ENCODE results near the gene TMEM175. TPM values are rescaled to one million over a fixed set of nuclear protein-coding genes. Genes with fewer than 3 reads are reported as not detected.

Gene TMEM175, protein sequence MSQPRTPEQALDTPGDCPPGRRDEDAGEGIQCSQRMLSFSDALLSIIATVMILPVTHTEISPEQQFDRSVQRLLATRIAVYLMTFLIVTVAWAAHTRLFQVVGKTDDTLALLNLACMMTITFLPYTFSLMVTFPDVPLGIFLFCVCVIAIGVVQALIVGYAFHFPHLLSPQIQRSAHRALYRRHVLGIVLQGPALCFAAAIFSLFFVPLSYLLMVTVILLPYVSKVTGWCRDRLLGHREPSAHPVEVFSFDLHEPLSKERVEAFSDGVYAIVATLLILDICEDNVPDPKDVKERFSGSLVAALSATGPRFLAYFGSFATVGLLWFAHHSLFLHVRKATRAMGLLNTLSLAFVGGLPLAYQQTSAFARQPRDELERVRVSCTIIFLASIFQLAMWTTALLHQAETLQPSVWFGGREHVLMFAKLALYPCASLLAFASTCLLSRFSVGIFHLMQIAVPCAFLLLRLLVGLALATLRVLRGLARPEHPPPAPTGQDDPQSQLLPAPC
- 10 to 100 TPM; 12.5 to 15.6 (median 14.7) TPM for total RNA-seq

DNA sequence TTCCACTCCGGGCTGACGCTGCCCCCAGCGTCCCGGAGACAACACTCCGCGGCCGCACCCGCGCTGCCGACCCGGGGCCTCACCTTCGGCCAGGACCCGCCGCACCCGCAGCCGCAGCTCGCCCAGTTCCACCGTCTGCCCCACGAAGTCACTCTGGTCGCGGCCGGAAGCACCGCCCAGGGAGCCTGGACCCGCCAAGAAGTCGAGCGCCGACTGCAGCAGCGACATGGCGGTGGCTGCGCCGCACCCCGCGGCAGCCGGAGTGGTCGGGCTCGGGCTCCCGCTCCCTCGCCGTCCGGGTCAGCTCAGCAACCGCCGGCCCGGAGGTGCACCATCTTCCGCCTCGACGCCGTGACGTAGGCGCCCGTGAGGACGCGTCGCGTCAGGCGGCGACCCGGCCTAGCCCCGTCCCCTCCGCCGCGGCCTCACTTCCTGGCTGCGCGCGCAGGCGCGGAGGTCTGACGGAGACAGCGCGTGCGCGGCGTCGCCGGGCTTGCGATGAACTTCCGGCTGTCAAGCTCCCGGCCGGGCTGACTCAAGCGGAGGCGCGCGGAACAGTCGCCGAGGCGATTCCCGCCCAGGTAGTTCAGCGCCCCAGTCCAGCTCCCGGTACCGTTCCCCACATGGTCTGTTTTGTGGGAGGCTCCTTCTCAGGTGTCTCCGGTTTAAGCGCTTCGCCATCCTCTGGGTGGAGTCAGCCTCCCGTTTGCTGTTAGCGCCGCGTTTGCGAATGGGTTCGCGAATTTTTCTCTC, at the start of gene TMEM175, which contains the start of gene GAK:
Gene TMEM175, plus strand, starts transcription at position 501 of the 753 bp plus-strand sequence. CDS start 15,280 bp downstream, outside the sequence.
Gene GAK, minus strand, starts transcription at position 357 of the 753 bp plus-strand sequence. Its CDS starts 129 bp downstream, at position 228.
- Mint-ChIP-seq H3K36me3 (ENCODE audit: insufficient read depth) (peaks cover 2% of the 10 kb centered on the region), H3K27me3 (ENCODE audit: low read depth) (no peaks in the 10 kb centered on the region), H3K4me1 (ENCODE audit: low read depth) (peaks cover 53% of the 10 kb centered on the region), H3K9me3 (no peaks in the 10 kb centered on the region), H3K4me3 (peak within 1 kb of the TSS; percentile 95)
- ATAC-seq, result peak; percentile 94 to 96
- DNase-seq, result peak; percentile 96

DNA sequence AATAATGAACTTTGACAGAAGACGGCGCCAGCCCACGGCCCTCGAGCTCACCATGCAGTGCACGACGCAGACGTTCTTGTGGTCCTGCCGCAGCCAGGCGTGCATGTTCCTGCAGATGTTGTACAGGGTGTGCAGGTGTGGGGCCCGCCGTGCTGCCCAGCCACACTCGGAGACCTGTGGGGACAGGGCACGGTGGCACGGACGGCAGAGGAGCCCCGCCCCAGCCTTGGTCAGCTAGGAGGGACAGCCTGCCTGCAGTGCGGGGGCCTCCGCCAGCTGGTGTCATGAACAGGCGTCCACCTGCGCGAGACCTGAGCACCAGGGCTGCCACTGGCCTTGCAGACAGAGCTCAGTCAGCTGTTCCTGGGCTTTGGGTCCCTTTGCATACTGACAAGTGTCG, 49.6 kb upstream of the TMEM175 start:
- no peaks in the 10 kb centered on the region for H3K27me3 Mint-ChIP-seq (ENCODE audit: low read depth)
- peaks cover 29% of the 10 kb centered on the region for H3K36me3 Mint-ChIP-seq (ENCODE audit: insufficient read depth)
- peaks cover 28% of the 10 kb centered on the region for H3K4me1 Mint-ChIP-seq (ENCODE audit: low read depth)
- H3K9me3 Mint-ChIP-seq, result no peaks in the 10 kb centered on the region
- no peak overlapping the region for H3K4me3 Mint-ChIP-seq
- no peak for DNase-seq
- ATAC-seq, result no peak

DNA sequence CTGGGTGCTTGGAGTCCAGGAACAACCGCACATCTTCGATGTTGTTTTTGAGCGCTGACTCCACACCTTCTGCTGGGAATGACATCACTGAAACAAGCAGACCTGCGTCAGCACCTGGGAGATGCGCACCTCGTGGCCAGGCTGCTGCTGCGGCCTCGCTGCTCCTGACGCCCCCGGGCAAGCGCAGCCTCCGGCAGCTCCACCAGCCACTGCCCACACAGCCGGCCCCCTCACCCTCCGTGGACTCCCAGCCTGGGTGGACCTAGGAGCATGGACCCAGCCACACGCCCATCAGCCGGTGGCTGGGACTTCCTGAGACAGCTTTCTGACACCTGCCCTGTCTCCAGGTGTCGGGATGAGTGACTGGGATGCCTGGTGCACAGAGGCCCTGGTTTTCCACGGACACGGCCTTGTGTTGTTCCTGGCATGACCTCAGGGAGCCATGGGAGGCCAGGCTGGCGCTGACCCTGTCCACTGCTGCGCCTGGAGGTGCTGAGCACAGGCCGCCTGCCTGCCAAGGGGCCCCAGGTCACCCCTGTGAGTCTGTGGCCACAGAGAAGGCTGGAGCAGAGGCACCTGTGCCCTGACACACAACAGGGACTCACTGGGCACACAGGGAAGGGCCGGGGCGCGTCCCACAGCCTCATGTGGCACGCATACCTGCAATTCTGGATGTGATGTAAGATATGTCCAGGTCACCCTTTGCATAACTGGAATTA, 48.7 kb upstream of the TMEM175 start:
- no peaks in the 10 kb centered on the region for H3K27me3 Mint-ChIP-seq (ENCODE audit: low read depth)
- peaks cover 29% of the 10 kb centered on the region for H3K36me3 Mint-ChIP-seq (ENCODE audit: insufficient read depth)
- DNase-seq (no peak), ATAC-seq (no peak)
- no peaks in the 10 kb centered on the region for H3K9me3 Mint-ChIP-seq
- peaks cover 22% of the 10 kb centered on the region for H3K4me1 Mint-ChIP-seq (ENCODE audit: low read depth)
- H3K4me3 Mint-ChIP-seq, result no peak overlapping the region

DNA sequence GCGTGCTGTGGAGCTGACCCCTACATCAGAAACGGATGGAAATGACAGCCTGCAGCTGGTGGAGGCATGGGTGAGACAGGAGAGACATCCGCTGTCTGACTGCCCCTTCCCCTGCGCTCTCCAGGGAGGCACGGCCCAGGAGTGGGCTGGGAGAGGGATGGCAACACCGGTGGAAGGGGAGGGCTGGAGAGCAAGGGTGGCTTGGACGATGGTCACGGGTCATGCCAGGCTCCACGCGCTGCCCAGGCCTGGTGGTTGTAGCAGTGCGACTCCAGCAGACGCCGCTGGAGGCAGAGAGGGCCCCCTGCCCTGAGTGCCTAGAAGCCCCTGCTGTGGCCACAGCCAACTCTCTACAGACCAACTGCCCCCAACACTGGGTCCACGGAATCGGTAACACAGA, 48.0 kb upstream of the TMEM175 start:
- H3K4me1 Mint-ChIP-seq (ENCODE audit: low read depth), result peaks cover 15% of the 10 kb centered on the region
- H3K36me3 Mint-ChIP-seq (ENCODE audit: insufficient read depth), result peaks cover 24% of the 10 kb centered on the region
- H3K27me3 Mint-ChIP-seq (ENCODE audit: low read depth), result no peaks in the 10 kb centered on the region
- H3K9me3 Mint-ChIP-seq, result no peaks in the 10 kb centered on the region
- DNase-seq, result no peak
- H3K4me3 Mint-ChIP-seq, result no peak overlapping the region
- no peak for ATAC-seq

DNA sequence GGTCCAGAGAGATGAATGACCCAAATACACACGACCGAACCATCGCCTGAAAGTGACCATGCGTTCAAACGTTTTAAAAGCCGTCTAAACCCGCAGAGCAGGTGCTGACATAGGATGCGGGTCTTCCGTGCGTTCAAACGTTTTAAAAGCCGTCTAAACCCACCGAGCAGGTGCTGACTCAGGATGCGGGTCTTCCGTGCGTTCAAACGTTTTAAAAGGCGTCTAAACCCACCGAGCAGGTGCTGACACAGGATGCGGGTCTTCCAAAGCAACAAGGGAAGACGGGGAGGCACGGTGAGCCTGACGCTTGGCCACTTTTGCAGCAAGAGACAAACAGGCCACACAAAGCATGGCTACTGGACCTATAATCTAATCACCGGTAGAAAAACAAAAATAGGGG, 47.4 kb upstream of the TMEM175 start:
- Mint-ChIP-seq H3K9me3 (no peaks in the 10 kb centered on the region), H3K4me1 (ENCODE audit: low read depth) (peaks cover 8% of the 10 kb centered on the region), H3K4me3 (no peak overlapping the region), H3K27me3 (ENCODE audit: low read depth) (no peaks in the 10 kb centered on the region), H3K36me3 (ENCODE audit: insufficient read depth) (peaks cover 20% of the 10 kb centered on the region)
- ATAC-seq (no peak), DNase-seq (no peak)

DNA sequence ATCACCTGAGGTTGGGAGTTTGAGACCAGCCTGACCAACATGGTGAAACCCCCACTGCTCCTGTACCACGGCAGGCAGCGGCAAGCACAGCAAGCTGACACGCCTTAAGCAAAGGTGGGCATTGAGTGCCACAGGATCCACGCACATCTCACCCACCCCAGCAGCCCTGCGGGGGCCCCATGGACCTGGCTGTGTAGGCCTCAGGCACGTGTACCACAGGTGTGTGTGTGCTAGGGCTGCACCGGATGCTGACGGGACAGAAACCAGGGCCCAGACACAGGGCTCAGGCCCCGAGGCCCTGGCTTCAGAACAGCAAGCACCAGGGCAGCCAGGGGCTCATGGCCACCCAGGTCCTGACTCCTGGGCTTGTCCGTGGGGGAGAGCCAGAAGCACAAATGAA, 46.9 kb upstream of the TMEM175 start:
- no peaks in the 10 kb centered on the region for H3K27me3 Mint-ChIP-seq (ENCODE audit: low read depth)
- no peak overlapping the region for H3K4me3 Mint-ChIP-seq
- DNase-seq, result no peak
- peaks cover 4% of the 10 kb centered on the region for H3K4me1 Mint-ChIP-seq (ENCODE audit: low read depth)
- peaks cover 17% of the 10 kb centered on the region for H3K36me3 Mint-ChIP-seq (ENCODE audit: insufficient read depth)
- ATAC-seq, result no peak
- H3K9me3 Mint-ChIP-seq, result no peaks in the 10 kb centered on the region

DNA sequence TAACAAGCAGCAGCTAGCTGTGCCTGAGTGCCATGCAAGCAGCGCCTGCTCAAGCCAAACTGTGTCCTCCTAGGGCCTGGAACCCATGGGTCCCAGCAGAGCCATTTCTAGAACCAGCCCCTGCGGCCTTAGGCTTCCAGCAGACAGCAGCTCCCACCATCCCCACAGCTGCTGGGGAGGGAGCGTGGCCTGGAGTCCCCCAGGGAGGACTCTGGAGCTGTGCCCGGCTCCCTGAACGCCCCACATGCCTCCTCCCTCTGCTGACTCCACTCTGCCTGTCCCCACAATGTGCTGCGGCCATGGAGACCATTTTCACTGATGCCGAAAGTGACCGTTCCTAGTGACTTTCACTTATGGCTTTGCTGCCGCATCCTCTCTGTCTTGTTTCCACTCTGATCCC, 46.0 kb upstream of the TMEM175 start:
- Mint-ChIP-seq H3K4me1 (ENCODE audit: low read depth) (no peaks in the 10 kb centered on the region), H3K4me3 (no peak overlapping the region), H3K27me3 (ENCODE audit: low read depth) (no peaks in the 10 kb centered on the region), H3K9me3 (no peaks in the 10 kb centered on the region), H3K36me3 (ENCODE audit: insufficient read depth) (peaks cover 16% of the 10 kb centered on the region)
- DNase-seq (no peak), ATAC-seq (no peak)

DNA sequence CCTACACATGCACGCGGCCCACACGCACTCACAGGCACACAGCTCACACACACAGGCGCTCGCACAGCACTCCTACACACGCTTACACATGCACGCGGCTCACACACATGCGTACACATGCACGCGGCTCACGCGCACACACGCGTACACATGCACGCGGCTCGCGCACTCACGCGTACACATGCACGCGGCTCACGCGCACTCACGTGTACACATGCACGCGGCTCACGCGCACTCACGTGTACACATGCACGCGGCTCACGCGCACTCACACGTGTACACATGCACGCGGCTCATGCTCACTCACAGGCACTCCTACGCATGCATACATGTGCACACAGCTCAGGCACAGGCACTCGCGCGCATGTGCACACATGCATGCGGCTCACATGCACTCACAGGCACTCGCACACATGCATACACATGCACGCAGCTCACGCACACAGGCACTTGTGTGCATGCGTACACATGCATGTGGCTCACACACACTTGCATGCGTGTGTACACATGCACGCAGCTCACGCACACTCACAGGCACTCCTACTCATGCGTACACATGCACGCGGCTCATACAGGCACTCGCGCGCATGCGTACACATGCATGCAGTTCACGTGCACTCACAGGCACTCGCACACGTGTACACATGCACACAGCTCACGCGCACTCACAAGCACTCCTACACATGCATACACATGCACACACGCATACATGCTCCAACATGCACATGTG, 45.1 kb upstream of the TMEM175 start:
- no peaks in the 10 kb centered on the region for H3K27me3 Mint-ChIP-seq (ENCODE audit: low read depth)
- no peaks in the 10 kb centered on the region for H3K9me3 Mint-ChIP-seq
- H3K36me3 Mint-ChIP-seq (ENCODE audit: insufficient read depth), result peaks cover 12% of the 10 kb centered on the region
- no peaks in the 10 kb centered on the region for H3K4me1 Mint-ChIP-seq (ENCODE audit: low read depth)
- ATAC-seq (no peak), DNase-seq (no peak)
- no peak overlapping the region for H3K4me3 Mint-ChIP-seq

DNA sequence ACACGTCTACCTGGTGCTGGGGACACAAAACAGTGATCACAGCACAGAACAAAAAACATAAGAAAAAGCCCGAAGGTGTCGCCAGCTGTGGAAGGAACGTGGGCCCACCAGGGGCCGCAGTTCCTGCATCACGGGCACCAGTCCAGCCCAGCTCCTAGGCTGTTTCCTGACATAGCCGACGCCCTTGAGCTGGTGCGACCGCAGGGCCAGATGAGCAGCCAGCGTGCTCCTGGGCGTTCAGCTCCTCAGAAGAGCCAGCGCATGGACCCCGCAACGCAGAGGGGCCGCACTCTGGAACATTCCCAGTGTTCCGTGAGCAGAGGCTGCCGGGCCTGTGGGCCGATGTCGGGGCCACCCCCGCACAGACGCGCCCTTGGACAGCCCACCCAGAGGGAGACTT, 44.2 kb upstream of the TMEM175 start:
- peaks cover 12% of the 10 kb centered on the region for H3K36me3 Mint-ChIP-seq (ENCODE audit: insufficient read depth)
- no peaks in the 10 kb centered on the region for H3K4me1 Mint-ChIP-seq (ENCODE audit: low read depth)
- H3K9me3 Mint-ChIP-seq, result no peaks in the 10 kb centered on the region
- ATAC-seq (no peak), DNase-seq (no peak)
- H3K4me3 Mint-ChIP-seq, result no peak overlapping the region
- H3K27me3 Mint-ChIP-seq (ENCODE audit: low read depth), result no peaks in the 10 kb centered on the region

DNA sequence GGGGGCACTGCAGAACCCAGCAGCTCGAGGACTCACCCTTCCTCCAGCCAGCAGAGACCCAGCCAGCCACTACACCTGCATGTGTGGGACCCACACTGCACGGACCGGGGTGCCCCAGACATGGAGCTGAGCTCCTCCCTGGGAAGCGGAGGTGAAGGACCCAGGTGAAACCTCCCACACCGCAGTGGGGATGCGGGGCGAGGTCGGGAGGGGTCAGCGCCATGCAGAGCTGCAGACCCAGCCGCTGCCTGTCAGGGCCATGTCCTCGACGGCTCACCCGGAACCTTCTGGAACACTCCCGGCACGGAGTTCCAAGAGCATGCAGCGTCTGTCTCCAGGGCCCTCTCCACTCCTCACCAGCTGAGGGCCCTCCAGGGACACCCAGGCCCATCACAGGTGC, 42.7 kb upstream of the TMEM175 start:
- ATAC-seq, result no peak

DNA sequence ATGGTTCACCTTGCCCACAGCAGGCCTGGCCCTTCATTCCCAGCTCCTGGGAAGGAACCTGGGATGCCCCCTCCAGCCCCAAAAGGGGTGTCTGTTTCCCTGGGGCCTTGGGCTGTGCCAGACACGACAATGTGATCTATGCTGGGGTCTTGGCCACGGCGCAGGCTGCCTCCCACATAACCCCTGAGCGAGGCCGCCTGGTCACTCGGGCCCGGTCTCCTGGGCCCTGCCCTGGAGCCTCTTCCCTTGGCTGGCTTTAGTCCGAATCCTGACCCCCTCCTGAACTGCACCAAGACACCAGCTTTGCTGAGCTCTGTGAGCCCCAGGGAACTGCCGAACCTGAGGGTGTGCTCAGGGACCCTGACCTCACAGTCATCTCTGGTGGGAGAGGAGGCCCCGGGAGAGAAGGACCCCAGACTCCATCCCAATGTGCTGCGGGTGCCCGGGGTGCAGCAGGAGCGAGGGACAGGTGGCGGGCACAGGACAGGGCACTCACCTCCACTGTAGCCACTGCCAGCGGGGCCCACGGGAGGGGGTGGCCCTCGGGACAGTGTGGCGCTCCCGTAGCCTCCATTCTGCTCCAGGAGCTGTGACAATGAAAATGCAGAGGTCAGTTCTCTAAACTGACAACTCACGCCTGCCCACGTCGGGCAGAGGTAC, 42.1 kb upstream of the TMEM175 start:
- H3K9me3 Mint-ChIP-seq, result no peaks in the 10 kb centered on the region

More for the DNA sequence above, 42.7 kb upstream of the TMEM175 start:
- peaks cover 9% of the 10 kb centered on the region for H3K36me3 Mint-ChIP-seq (ENCODE audit: insufficient read depth)
- no peaks in the 10 kb centered on the region for H3K27me3 Mint-ChIP-seq (ENCODE audit: low read depth)
- no peaks in the 10 kb centered on the region for H3K9me3 Mint-ChIP-seq
- no peak for DNase-seq
- H3K4me3 Mint-ChIP-seq, result no peak overlapping the region
- H3K4me1 Mint-ChIP-seq (ENCODE audit: low read depth), result no peaks in the 10 kb centered on the region

DNA sequence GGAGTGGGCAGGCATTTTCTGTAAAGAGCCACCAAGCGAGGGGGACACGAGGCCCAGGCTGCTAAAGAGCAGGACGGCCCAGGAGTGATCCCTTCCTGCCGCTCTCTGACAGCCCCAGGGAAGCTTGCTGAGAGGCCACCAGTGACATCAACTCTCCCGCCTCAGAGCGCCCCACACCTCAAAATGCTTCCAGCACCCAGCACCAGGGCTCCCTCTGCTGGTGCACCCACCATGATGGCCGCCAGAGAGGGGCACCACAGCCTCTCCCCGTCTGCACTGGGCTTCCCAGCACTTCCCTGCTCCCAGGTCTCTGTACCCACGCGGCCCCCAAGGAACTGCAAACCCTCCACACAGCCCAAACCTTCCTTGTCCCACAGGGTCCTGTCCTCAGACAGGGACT, 40.5 kb upstream of the TMEM175 start:
- Mint-ChIP-seq H3K9me3 (no peaks in the 10 kb centered on the region), H3K4me1 (ENCODE audit: low read depth) (no peaks in the 10 kb centered on the region), H3K27me3 (ENCODE audit: low read depth) (no peaks in the 10 kb centered on the region), H3K4me3 (no peak overlapping the region), H3K36me3 (ENCODE audit: insufficient read depth) (peaks cover 12% of the 10 kb centered on the region)
- no peak for ATAC-seq
- DNase-seq, result no peak

More for the DNA sequence above, 42.1 kb upstream of the TMEM175 start:
- no peak for DNase-seq
- peaks cover 9% of the 10 kb centered on the region for H3K36me3 Mint-ChIP-seq (ENCODE audit: insufficient read depth)
- no peak overlapping the region for H3K4me3 Mint-ChIP-seq
- no peaks in the 10 kb centered on the region for H3K4me1 Mint-ChIP-seq (ENCODE audit: low read depth)
- no peaks in the 10 kb centered on the region for H3K27me3 Mint-ChIP-seq (ENCODE audit: low read depth)
- no peak for ATAC-seq

DNA sequence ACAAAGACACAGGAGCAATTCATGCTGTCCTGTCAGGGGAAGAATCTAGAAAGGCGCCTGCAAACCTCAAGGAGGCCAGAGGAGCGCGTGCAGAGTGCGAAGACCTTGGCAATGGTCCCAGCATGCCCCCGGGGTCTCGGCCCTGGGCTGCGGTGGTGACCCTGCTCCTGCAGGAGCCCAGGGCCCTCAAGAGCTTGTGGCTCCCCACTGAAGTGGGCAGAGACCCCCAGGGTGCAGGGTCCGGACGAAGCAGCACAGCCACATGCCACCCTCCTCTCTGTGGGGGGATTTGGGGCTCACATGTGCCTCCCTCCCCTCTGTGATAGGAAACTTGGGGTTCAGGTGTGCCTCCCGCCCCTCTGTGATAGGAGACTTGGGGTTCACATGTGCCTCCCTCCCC, 39.5 kb upstream of the TMEM175 start:
- no peak for DNase-seq
- H3K4me1 Mint-ChIP-seq (ENCODE audit: low read depth), result no peaks in the 10 kb centered on the region
- H3K27me3 Mint-ChIP-seq (ENCODE audit: low read depth), result no peaks in the 10 kb centered on the region
- no peaks in the 10 kb centered on the region for H3K9me3 Mint-ChIP-seq
- no peak for ATAC-seq
- no peak overlapping the region for H3K4me3 Mint-ChIP-seq
- peaks cover 13% of the 10 kb centered on the region for H3K36me3 Mint-ChIP-seq (ENCODE audit: insufficient read depth)
